GM12878 (cell line): ENCODE measurements around the gene BTF3L4. TPM values are rescaled to one million over a fixed set of nuclear protein-coding genes. Genes with fewer than 3 reads are reported as not detected.

ENCODE experiments used
- E2F4 ChIP-seq: IDR thresholded peaks from 2 replicates; pipeline ENCODE4 v1.6.1; 2012; ENCODE audit warnings: low read depth, low read length, improper control_type of control experiment
- EED ChIP-seq: sonication (generic); IDR thresholded peaks from 2 replicates; pipeline ENCODE4 v1.6.1; 2016; ENCODE audit warnings: antibody characterized with exemption, low read depth
- FOS ChIP-seq: IDR thresholded peaks from 3 replicates; pipeline ENCODE4 v1.6.1; 2011; ENCODE audit warnings: borderline replicate concordance; ENCODE audit not compliant: insufficient read length; ENCODE audit errors: extremely low read depth
- MTA2 ChIP-seq: fragments of 450-650 bp; IDR thresholded peaks from 2 replicates; pipeline ENCODE4 v1.6.1; 2016; ENCODE audit warnings: low read depth, mild to moderate bottlenecking, moderate library complexity
- NBN ChIP-seq: fragments of 450-650 bp; IDR thresholded peaks from 2 replicates; pipeline ENCODE4 v1.6.1; 2016
- NFYA ChIP-seq: IDR thresholded peaks from 2 replicates; pipeline ENCODE4 v1.6.1; 2011; ENCODE audit warnings: low read depth, mild to moderate bottlenecking, low read length, improper control_type of control experiment, borderline replicate concordance
- PBX3 ChIP-seq: IDR thresholded peaks from 2 replicates; pipeline ENCODE4 v1.6.1; 2011; ENCODE audit warnings: mild to moderate bottlenecking, low read depth, low read length, moderate library complexity; ENCODE audit not compliant: insufficient replicate concordance
- PRDM15 ChIP-seq: fragments of 450-650 bp; formaldehyde crosslinking; IDR thresholded peaks from 2 replicates; pipeline ENCODE4 v1.4.0; 2020; ENCODE audit warnings: mild to moderate bottlenecking, moderate library complexity
- SIN3A ChIP-seq: IDR thresholded peaks from 2 replicates; pipeline ENCODE4 v1.6.1; 2012; ENCODE audit warnings: low read depth, low read length, improper control_type of control experiment
- SMARCA5 ChIP-seq: fragments of 450-650 bp; IDR thresholded peaks from 2 replicates; pipeline ENCODE4 v1.6.1; 2017; ENCODE audit warnings: mild to moderate bottlenecking
- ZBTB4 ChIP-seq: fragments of 450-650 bp; formaldehyde crosslinking; IDR thresholded peaks from 2 replicates; pipeline ENCODE4 v1.4.0; 2022; ENCODE audit warnings: mild to moderate bottlenecking, moderate library complexity
- polyA plus RNA-seq, 11 experiments: library from polyadenylated mRNA; depleted of rRNA in 4 of 11; unstranded in 6 of 11; stranded (reverse) in 5 of 11; fragments of >200 nt; fragmentation: Nextera tagmentation in 4 of 11; fragmentation: Illumina TruSeq in 1 of 11; extraction: Ambion mirVana in 4 of 11; extraction: Trizol in 1 of 11; gene quantifications; 1 replicate in 1 of 11; 2 replicates in 10 of 11; pipeline versions ENCODE4 v1.2.1 to v1.2.3, GENCODE V29; 2011 to 2016; ENCODE audit warnings: inconsistent platforms in 2 of 11, missing spikeins in 2 of 11, low read depth in 1 of 11
- total RNA-seq, 4 experiments: library from RNA; depleted of rRNA in 3 of 4; stranded (reverse); fragments of >200 nt in 3 of 4; fragmentation: Illumina TruSeq in 1 of 4; extraction: Trizol in 1 of 4; gene quantifications; 2 replicates each; pipeline versions ENCODE4 v1.2.1 to v1.2.3, GENCODE V29; 2013 to 2021

The BTF3L4 gene
- total and polyA plus RNA-seq, 10 of the 15 experiments (the other 5 are each of a cell fraction or from before 2014, with no cell fraction given), result 25.0 to 76.9 (median 66.8) TPM

GRCh38 chr1:52059321-52059720, 3.2 kb downstream of the BTF3L4 start (continued):
- TF ChIP-seq PRDM15 (CRISPR knock-in tag) (no peak), NFYA (no peak), NBN (no peak), SIN3A (no peak), E2F4 (no peak), ZBTB4 (no peak), SMARCA5 (no peak), EED (no peak), FOS (no peak), PBX3 (no peak), MTA2 (no peak)
